NCI-H748 treated with DMSO at 0.1 percent for 48 hours (cell line): Measurements from ENCODE around the gene GEMIN4.
A peak's percentile ranks its signal among the peaks of the same experiment; 100 is the strongest.

Experiments
- DNase-seq: peaks from one replicate; lab custom pipeline; 2025; lab: John Stamatoyannopoulos, UW

The GEMIN4 gene

DNA sequence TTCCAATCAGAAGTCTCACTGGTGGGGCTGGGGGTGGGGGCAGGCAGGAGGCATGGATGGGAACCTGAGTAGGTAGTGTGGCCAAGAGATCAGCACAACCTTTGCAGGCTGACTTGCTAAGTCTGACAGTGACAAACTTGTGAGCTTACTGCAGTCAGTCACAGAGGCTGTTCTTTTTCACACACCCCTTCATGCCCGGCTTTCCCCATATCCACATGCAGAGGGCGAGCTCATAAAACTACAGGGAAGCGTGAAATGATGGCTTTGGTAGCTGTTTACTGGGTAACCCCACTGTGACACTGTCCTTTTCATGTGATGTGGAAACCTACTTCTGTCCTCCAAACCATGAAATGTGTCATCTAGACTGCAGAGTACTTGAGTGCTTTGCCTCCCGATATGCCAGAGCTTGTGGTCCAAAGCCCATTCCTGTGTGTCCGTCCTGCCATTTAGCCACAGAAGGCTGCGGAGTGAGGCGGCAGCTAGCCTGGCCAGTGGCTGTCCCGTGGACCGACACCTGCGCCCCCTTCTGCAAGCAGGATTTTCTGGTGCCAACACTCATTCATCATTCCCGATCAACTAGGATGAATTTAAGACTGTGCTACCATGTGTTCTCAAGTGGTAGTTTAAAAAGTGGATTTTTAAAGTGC is 9.8 kb downstream of the GEMIN4 start:
- DNase-seq, result no peak

DNA sequence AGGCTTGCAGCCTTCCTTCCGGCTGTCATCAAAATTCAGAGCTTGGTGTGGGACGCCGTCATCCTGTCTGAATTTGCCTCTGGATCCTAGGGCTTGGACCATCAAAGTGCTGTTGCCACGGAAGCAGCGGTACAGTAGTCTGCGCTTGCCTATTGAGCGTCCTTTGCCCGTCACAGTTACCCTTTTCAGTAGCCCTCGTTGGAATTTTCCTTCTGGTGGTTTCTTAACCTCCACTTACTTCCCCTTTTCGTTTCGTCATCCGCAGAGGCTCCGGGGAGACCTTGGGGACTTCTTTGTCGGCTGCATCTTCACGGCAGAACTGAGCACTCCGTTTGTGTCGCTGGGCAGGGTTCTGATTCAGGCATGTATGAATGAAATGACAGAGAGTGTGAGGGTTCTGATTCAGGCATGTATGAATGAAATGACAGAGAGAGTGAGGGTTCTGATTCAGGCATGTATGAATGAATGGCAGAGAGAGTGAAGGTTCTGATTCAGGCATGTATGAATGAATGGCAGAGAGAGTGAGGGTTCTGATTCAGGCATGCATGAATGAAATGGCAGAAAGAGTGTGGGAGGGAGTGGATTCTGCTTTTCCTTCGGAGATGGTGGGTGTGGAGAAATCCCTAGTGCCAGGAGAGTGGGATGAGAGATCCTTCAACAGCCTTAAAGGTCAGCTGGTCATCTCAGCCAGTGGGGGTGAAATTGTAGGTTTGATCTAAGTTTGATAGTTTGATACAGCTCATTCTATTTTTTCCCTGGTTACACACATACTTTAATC is 11.6 kb downstream of the GEMIN4 start:
- DNase-seq, result no peak

DNA sequence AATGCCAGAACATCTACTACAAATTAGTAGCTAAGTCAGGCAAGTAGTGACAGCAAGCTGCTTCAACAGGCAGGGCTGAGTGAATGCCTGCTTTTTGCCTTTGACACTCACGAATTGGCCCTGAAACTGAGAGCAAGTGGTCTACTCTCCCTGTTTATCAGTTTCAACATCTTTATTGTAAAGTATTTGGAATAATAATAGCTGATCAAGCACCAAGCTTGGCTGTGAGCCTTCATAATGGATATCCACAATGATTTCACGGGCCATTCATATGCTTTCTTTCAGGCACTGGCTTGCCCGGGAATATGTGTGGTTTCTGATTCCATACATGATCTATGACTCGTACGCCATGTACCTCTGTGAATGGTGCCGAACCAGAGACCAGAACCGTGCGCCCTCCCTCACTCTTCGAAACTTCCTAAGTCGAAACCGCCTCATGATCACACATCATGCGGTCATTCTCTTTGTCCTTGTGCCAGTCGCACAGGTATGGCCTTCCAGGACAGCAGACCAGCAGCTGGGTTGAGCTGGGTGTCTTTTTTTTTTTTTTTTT is 14.4 kb downstream of the GEMIN4 start:
- DNase-seq, result no peak

DNA sequence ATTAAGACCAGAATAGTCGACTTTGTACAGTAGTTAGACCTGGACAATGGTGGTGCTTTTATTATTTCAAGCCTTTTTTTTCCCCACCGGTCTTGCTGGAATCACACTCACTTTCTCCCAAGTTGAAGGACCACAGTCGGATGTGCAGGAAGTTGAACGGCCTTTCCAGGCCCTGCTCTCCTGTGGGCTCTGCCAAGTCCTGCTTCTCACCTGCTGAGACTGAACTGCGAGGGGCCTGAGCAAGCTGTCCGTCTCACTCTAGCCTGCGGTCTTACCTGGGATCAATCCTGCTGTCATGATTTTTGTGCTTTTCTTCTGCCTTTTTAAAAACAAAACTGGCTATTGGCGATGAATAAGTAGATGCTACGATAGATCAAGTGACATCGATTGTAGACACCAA is 18.3 kb downstream of the GEMIN4 start:
- peak; percentile 47 for DNase-seq

DNA sequence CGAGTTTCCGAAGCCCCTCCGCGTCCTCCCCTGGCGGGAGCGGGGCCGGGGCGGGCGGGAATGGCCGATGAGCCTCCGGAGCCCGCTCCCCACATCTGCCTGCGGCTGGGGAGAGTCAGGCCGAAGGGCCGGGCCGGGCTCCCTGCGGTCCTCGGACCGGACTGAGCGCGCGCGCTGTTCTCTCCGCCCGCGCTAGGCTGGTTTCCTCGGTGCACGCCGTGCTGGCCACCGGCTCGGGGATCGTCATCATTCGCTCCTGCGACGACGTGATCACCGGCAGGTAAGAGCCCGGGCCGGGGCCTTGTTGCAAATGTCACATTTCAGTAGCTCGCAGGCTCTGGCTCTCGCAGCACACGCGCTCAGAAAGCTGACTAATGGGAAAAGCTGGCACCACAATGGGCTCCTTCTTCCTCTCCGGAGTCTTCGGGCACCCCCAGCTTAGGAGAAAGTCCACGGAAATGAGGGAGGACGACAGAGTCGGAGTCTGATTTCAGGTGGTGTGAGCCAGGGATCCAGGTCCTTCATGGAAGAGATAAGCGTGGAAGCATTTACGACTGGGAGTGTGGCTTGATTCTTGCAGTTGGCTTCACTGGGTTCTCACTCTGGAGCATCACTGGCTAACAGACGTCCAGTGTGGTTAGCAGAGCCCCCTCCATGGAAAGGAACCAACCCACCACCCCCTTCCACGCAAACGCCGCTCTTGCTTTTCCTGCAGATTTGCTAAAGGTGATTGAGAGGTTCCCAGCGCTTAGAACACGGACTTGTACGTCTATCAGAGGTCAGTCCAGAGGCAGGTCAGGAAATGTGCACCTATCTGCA is 19.0 kb downstream of the GEMIN4 start:
- peak; percentile 47 for DNase-seq

DNA sequence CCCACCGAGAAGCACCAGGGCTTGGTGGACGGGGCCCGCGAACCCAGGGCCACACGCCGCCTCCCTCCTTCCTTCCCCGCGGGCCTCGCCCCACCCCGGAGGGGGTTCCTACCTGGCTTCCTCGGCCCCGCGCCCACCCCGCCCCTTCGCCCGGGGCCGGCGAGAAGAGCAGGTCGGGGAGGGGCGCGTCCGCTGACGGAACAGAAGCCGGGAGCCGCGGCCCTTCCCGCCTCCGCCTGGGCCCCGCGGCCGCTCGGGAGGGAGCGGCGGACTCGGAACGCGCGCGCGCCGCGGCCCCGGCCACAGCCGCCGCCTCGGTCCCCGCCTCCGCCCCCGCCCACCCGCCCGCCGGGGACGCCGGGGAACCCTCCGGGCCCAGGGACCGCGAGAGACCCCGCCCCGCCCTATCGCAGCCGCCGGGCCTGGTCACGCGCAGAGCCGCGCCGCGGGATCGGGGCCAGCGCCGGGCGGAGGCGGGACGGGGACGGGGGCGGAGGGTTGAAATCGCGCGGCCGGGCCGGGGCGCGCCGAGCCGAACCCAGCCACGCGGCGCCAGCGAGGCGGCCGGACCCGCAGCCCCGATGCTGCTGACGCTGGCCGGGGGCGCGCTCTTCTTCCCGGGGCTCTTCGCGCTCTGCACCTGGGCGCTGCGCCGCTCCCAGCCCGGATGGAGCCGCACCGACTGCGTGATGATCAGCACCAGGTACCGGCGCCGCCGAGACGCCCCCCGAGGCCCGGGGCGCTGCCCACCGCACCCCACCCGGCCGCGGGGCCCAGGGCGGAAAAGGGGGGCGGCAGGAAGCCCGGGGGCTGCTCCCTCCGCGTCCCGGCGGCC is 19.8 kb downstream of the GEMIN4 start, which contains the start of gene TLCD3A:
TLCD3A (plus strand) TSS at position 530 of the 835 bp plus-strand sequence; CDS start at position 582, 52 bp downstream.
- DNase-seq, result no peak

DNA sequence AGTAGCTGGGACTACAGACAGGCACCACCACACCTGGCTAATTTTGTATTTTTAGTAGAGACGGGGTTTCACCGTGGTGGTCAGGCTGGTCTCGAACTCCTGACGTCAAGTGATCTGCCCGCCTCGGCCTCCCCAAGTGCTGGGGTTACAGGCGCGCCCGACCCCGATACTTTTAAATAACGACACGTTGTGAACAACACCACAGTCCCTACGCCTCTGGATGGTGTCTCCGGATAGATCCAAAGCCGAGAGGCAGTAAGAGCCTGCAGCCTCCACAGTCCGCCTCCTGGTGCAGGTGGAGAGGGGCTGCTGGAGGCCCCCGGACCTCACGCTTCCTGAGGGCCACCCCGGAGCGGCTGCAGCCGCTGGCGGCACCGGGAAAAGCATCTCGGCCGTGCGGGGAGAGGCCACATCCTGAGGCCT is 20.4 kb downstream of the GEMIN4 start:
- DNase-seq, result no peak

DNA sequence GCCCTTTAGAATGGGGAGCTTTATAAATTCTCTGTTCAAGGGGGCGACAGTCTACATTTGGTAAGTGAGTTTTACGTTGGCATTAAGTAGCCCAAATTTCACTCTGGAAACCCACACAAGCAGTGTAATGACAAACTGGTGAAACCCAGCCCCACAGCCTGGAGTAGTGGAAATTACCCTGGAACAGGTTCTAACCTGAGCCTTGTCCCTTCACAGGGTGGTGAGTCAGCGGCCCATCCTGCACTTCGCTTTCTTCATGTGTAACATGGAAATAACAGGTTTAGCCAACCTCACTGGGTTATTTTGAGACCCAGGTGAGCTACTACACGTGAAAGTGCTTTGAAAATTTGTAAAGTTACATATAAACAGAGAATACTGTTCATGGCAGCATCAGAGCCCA is 23.2 kb downstream of the GEMIN4 start:
- DNase-seq, result no peak

DNA sequence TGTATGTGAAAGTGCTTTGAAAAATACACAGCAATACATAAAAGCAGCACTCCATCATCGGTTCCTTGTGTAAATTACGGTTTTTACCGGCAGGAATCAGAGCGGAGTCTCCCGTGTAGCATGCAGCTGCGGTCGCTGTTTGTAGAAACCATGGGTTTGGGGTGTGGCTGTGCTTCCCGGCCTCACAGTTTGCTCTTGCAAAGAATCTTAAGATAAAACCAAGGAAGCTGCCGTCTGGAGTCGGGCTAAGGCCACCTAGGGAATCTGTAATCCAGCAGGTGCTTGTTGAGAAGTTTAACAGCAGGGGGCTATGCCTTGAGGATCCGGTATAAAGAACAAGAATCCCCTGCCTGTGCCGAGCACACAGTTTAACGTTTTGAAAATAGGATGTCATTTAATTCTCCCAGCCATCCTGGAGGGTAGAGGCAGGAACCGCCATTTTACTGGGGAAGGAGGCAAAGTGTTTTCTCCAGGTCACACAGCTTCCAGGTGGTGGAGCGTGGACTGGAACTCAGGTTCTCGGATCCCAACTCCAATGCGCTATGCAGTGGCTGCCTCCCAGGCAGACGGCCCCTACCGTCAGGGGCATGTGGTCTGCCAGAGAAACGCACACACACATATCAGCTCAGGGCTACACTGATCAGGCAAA is 25.7 kb downstream of the GEMIN4 start:
- no peak for DNase-seq

DNA sequence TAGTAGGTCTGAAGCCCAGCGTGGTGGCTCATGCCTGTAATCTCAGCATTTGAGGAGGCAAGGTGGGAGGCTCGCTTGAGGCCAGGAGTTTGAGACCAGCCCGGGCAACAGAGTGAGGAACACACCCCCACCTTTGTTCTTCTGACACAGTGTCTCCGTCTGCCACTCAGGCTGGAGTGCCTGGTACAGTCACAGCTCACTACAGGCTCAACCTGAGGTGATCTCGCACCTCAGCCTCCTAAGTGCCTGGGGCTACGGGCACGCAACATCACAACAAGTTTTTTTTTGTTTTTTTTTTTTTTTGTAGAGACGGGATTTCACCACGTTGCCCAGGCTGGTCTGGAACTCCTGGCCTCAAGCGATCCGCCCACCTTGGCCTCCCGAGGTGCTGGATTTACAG is 26.3 kb downstream of the GEMIN4 start:
- no peak for DNase-seq

DNA sequence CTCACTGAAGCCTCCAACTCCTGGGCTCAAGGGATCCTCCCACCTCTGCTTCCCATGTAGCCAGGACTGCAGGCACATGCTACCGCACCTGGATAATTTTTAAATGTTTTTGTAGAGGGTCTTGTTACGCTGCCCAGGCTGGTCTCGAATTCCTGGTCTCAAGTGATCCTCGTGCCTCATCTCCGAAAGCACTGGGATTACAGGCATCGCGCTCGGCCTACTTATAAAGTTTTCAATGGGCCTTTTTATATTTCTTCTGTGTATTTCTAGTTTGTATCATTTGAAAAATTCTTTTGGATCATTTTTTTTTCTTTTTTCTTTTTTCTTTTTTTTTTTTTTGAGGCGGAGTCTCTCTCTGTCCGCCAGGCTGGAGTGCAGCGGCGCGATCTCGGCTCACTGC is 27.0 kb downstream of the GEMIN4 start:
- no peak for DNase-seq

DNA sequence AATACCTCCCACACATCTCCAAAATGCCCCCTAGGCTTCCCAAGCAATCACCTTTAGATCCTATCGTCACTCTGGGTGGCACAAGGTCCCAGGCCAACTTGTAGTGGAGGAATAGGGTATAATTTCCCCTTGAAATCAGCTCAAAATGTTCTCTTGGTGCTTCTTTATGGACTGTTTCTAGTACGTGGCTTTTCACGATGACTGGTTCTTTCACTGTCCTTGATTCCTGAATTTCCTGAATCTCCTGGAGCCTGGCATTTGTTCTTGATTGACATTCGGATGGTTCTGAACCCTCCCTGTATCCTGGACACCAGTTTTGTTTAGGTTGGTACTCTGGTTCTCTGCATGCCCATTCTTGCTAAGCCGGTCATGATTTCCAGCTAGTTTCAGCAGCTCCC is 30.5 kb downstream of the GEMIN4 start:
- no peak for DNase-seq

DNA sequence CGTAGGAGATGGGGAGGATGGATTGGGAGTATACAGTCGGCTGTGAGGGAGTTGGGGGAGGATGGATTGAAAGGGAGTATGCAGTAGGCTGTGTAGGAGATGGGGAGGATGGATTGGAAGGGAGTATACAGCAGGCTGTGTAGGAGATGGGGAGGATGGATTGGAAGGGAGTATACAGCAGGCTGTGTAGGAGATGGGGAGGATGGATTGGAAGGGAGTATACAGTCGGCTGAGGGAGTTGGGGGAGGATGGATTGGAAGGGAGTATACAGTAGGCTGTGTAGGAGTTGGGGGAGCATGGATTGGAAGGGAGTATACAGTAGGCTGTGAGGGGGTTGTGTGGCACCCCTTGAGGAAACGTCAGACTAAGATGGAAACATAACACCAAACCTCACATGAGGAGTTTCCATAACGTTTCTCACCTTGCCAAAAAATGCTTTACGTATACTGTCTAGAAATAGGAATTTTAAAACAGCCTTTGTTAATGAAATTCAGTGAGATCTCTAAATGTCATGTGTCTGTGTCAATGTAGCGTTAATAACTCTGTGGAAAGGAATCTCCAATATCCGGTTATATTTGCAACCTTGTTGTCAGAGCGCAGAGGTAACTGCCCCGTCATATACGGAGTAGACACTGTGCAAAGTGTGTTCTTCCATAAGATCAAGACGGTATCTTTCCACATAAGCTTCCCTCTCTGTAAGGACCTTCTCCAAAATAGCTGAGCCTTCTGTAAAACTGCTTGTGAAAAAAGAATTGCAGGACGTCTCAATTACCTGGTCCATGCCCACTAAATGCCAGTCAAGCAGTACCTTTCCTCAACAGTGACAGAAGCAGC is 31.1 kb downstream of the GEMIN4 start:
- no peak for DNase-seq

DNA sequence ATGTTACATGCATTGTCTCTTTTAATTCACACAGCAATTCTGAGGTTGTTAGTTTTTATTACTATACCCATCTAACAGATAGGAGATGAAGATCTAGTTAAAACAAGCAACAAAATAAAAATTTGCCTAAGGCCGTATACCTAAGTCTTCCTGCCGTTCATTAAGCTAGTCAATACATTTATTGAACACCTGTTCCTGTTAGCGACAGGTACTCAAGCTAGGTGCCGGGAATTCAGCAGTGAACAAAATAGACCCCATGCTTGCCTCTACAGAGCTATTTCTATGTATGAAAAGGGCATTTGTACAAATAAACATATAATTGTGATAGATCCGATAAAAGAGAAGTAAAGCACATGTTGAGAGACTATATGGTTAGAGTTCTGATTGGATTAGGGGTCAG is 34.0 kb downstream of the GEMIN4 start:
- DNase-seq, result no peak

DNA sequence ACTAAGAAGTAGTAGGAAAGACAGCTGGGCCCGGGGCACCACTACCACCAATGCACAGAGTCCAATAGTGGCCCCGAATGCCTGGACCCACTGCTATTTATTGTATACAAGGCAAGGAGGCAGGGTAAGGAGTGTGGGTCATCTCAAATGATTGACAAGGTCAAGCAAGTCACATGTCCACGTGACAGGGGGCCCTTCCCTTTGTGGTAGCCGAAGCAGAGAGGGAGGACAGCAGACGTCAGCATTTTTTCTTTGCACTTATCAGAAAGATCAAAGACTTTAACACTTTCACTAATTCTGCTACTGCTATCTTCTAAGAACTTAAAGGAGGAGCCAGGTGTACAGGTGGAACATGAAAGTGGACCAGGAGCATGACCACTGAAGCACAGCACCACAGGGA is 43.9 kb downstream of the GEMIN4 start:
- DNase-seq, result no peak

DNA sequence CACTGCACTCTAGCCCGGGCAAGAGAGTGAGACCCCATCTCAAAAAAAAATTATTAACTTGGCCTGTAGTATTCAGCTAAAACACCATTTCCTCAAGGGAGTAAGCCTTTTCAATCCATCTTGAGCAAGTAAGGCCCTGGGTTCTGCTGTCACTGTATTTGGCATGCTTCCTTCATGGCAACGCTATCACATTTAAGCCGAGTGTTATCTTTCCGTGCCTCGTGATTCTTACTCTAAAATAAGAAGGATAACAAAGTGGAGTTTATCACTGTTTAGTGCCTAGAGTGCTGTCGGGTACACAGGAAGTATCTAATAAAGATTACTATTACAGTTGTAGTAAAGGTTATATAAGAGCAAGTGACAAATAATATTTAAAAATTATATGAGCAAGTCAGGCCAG is 46.2 kb downstream of the GEMIN4 start:
- DNase-seq, result no peak

DNA sequence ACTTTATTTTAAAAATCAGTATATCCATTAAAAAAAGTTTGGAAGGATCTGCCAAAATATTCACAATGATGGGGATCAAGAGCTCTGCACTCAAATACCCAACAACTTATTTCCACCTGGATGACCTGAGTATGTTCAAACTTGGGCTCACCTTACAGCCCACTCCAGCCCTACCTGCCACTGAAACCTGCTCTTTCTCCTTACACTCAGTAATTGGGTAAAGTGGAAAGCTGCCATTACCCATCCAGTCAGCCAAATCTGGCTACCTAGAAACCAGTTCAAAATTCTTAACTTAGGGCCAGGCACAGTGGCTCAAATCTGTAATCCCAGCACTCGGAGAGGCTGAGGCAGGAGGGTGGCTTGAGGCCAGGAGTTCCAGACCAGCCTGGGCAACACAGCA is 47.1 kb downstream of the GEMIN4 start:
- no peak for DNase-seq

DNA sequence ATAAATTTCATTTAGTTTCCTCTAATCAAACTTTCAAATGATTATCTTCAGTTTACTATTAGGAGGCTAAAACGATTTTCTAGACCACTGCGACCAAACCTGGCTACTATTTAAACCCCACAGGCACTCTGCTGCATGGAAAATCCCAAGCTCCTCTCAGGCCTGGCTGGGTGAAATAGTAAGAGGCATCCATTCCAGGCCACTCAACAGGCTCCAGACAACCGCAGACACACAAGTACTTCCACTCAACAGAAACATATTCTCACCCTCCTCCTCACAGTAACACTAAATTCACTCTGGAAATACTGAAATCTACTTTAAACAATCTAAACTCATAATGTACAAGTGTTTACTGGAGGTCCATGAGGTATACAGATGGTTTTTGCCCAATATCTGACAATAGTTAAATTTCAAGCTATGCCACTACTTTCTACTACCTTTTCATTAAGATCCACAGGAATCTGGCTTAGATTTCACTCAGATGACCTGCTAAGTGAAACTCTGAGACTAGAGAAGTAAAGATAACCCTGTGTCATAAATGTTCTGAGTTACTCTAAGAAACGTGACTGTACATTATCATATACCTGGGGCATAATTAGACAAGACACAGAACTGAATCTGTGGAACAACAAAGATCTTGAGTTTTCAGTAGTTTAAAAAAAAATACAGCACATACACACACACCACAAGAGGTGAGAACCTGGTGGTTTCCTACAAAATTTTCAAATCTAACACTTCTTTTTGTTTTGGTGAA is 47.8 kb downstream of the GEMIN4 start:
- no peak for DNase-seq

DNA sequence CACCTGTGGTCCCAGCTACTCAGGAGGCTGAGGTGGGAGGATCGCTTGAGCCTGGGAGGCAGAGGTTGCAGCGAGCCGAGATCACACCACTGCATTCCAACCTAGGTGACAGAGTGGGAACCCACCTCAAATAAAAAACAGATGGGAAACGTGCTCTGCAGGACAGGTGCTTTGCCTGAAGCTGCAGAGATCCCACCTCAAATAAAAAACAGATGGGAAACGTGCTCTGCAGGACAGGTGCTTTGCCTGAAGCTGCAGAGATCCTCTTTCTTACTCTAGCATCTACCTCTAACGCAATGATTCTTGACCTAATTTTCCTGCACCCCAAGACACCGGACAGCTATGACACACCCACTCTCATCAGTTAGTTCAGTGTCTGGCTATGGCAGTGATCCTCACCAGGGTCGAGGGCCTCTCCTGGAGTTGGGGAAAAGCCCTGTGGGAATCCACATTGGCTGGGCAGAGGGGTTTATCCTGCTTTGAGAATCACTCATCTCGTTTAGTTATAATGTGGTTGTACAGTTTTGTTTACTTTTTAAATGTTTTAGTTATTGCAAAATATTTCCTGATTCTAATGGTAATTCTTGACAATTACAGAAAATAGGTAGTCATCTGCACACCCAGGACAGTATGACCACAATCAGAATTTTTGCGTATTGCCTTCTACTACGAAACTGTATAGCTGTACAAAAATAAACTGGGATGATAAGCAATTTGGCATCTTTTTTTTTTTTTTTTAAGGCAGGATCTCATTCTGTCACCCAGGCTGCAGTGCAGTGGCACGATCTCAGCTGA is 48.8 kb downstream of the GEMIN4 start:
- DNase-seq, result no peak
